B cell (primary cell): ENCODE results near the gene GPC2.
"Not testable (repeated sequence)": the region's sequence is repeated elsewhere in the genome, so short reads cannot be mapped to it uniquely, and the experiment has no call there.

Experiments
- CTCF ChIP-seq: fragments of 200-600 bp; IDR thresholded peaks from one replicate; pipeline ENCODE4 v1.8.0; 2022; ENCODE audit warnings: antibody characterized with exemption, mild to moderate bottlenecking
- EZH2 ChIP-seq: IDR thresholded peaks from 2 replicates; pipeline ENCODE4 v1.6.1; 2012; ENCODE audit warnings: borderline replicate concordance, low read depth, mild to moderate bottlenecking, moderate library complexity, low read length; ENCODE audit not compliant: insufficient read depth, poor library complexity, severe bottlenecking

- TF ChIP-seq CTCF, EZH2: not testable (repeated sequence)
Observed at GRCh38 chr7:100182616-100183015, 5.4 kb upstream of the GPC2 start.
